ENCODE measurements around the gene FKBP5.

- TF ChIP-seq EZH2 (IDR thresholded peaks at IDR 0.05; ENCODE audit: insufficient read depth, low read length) (no peak), CTCF (IDR thresholded peaks at IDR 0.05; ENCODE audit: insufficient read depth, low read depth, low read length) (no peak)
Measured at GRCh38 chr6:35638679-35639078, 50.0 kb downstream of the FKBP5 start.

Data from astrocyte (in vitro differentiated cells and primary cell).